ENCODE results near the gene GNAO1.

GNAO1 gene

GRCh38 chr16:56191156-56191815, at the start of gene GNAO1:
GNAO1 (plus strand) TSS chr16:56191489; CDS start chr16:56192236, 747 bp downstream.
- peak within 1 kb of the TSS; percentile 43 for H3K4me3 ChIP-seq (ENCODE audit: low read depth, low read length)
- no peak for DNase-seq (ENCODE audit: low read depth)
- TF ChIP-seq CTCF (IDR thresholded peaks at IDR 0.05; ENCODE audit: low read depth, low read length, missing control alignments) = no peak
- in situ Hi-C loops (cut with HindIII; ENCODE audit: low sequenced_read_pairs) = no loop called here

GRCh38 chr16:56143666-56144065, 47.6 kb upstream of the GNAO1 start:
- DNase-seq (ENCODE audit: low read depth) = no peak
- H3K4me3 ChIP-seq (ENCODE audit: low read depth, low read length) = no peak overlapping the region
- in situ Hi-C loops (cut with HindIII; ENCODE audit: low sequenced_read_pairs) = no loop called here
- no peak for TF ChIP-seq CTCF (IDR thresholded peaks at IDR 0.05; ENCODE audit: low read depth, low read length, missing control alignments)

GRCh38 chr16:56145369-56145768, 45.9 kb upstream of the GNAO1 start:
- no peak for DNase-seq (ENCODE audit: low read depth)
- in situ Hi-C loops (cut with HindIII; ENCODE audit: low sequenced_read_pairs) = no loop called here
- no peak for TF ChIP-seq CTCF (IDR thresholded peaks at IDR 0.05; ENCODE audit: low read depth, low read length, missing control alignments)
- H3K4me3 ChIP-seq (ENCODE audit: low read depth, low read length) = no peak overlapping the region

GRCh38 chr16:56151621-56152020, 39.7 kb upstream of the GNAO1 start:
- DNase-seq (ENCODE audit: low read depth) = no peak
- no peak overlapping the region for H3K4me3 ChIP-seq (ENCODE audit: low read depth, low read length)
- no peak for TF ChIP-seq CTCF (IDR thresholded peaks at IDR 0.05; ENCODE audit: low read depth, low read length, missing control alignments)
- in situ Hi-C loops (cut with HindIII; ENCODE audit: low sequenced_read_pairs) = no loop called here

GRCh38 chr16:56161658-56162057, 29.6 kb upstream of the GNAO1 start:
- no peak for DNase-seq (ENCODE audit: low read depth)
- in situ Hi-C loops (cut with HindIII; ENCODE audit: low sequenced_read_pairs) = no loop called here
- no peak overlapping the region for H3K4me3 ChIP-seq (ENCODE audit: low read depth, low read length)
- no peak for TF ChIP-seq CTCF (IDR thresholded peaks at IDR 0.05; ENCODE audit: low read depth, low read length, missing control alignments)

GRCh38 chr16:56163089-56163488, 28.2 kb upstream of the GNAO1 start:
- no peak for DNase-seq (ENCODE audit: low read depth)
- TF ChIP-seq CTCF (IDR thresholded peaks at IDR 0.05; ENCODE audit: low read depth, low read length, missing control alignments) = no peak
- no peak overlapping the region for H3K4me3 ChIP-seq (ENCODE audit: low read depth, low read length)
- in situ Hi-C loops (cut with HindIII; ENCODE audit: low sequenced_read_pairs) = no loop called here

Data from astrocyte of the cerebellum (primary cell).